Measurements from ENCODE around the gene TSPAN14.

Gene TSPAN14

GRCh38 chr10:80582286-80582960 is 128.3 kb downstream of the TSPAN14 start:
- TF ChIP-seq EZH2 (optimal IDR thresholded peaks at IDR 0.05; ENCODE audit: low read depth, low read length), result no peak
- TF ChIP-seq CTCF (IDR thresholded peaks at IDR 0.05; ENCODE audit: low read length), result no peak
- no peak for TF ChIP-seq EZH2phosphoT487 (IDR thresholded peaks at IDR 0.05; ENCODE audit: low read length)
- Histone ChIP-seq H3K9me3 (replicated peaks; ENCODE audit: insufficient read depth, low read length) (no peaks in the 10 kb centered on the region), H3K36me3 (replicated peaks; ENCODE audit: insufficient read depth, low read length) (no peaks in the 10 kb centered on the region), H3K27ac (ENCODE audit: low read length) (no peak overlapping the region), H3K9me2 (replicated peaks; ENCODE audit: insufficient read depth, low read length) (no peaks in the 10 kb centered on the region), H2AFZ (ENCODE audit: low read length) (no peak overlapping the region), H3K4me3 (ENCODE audit: low read length) (no peak overlapping the region), H3K9ac (ENCODE audit: low read length) (no peak overlapping the region), H3K4me2 (ENCODE audit: low read depth, low read length) (no peak overlapping the region), H4K20me1 (ENCODE audit: insufficient read depth, low read length) (no peaks in the 10 kb centered on the region), H3K27me3 (replicated peaks; ENCODE audit: insufficient read depth, low read length) (no peaks in the 10 kb centered on the region), H3K4me1 (ENCODE audit: low read length) (no peaks in the 10 kb centered on the region), H3F3A (ENCODE audit: insufficient read depth, low read length) (no peaks in the 10 kb centered on the region), H3K79me2 (ENCODE audit: low read length) (no peaks in the 10 kb centered on the region)
- no peak for DNase-seq

Data from MM.1S (cell line).